GM23248 (cell line): ENCODE measurements around the gene KLF1.

Experiments used
- EZH2 ChIP-seq: fragments of 200-600 bp; sonication (generic); IDR thresholded peaks from 2 replicates; pipeline ENCODE4 v1.6.1; 2018; ENCODE audit warnings: antibody characterized with exemption, mild to moderate bottlenecking; ENCODE audit not compliant: insufficient read depth, poor library complexity, severe bottlenecking
- EZH2phosphoT487 ChIP-seq: fragments of 200-600 bp; sonication (generic); IDR thresholded peaks from 2 replicates; pipeline ENCODE4 v1.6.1; 2018; ENCODE audit warnings: antibody characterized with exemption, moderate library complexity, mild to moderate bottlenecking, low read depth; ENCODE audit not compliant: insufficient read depth

DNA sequence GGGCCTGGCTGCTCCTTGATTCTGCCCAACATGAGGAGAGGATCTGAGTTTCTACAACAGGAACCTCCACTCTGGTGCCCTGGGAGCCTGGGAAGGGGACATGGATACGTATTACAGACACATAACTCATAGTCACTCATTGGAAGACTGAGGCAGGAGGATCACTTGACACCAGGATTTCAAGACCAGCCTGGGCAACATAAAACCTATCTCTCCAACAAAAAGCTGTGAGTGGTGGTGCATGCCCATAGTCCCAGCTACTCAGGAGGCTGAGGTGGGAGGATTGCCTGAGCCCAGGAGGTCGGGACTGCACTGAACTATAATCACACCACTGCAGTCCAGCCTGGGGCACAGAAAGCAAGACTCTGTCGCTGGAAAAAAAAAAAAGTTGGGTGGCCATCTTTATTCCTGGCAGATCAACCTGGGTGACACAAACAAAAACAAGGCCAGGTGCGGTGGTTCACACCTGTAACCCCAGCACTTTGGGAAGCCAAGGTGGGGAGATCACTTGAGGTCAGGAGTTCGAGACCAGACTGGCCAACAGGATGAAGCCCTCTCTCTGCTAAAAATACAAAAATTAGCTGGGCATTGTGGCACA lies 1.1 kb upstream of the KLF1 start:
- no peak for TF ChIP-seq EZH2
- no peak for TF ChIP-seq EZH2phosphoT487
